Osteocyte (in vitro differentiated cells): ENCODE data around the gene RAD51B. TPM values are rescaled to one million over a fixed set of nuclear protein-coding genes. Genes with fewer than 3 reads are reported as not detected.

Experiments used
- DNase-seq: peaks from one replicate; pipeline ENCODE4 v3.0.0; 2021; ENCODE audit warnings: mixed read lengths; ENCODE audit not compliant: unreplicated experiment; ENCODE audit errors: extremely low spot score
- H3K27ac Mint-ChIP-seq: one replicate; pipeline ENCODE4 v1.8.0; 2021; ENCODE audit warnings: mild to moderate bottlenecking, mixed read lengths; ENCODE audit not compliant: unreplicated experiment
- H3K27me3 Mint-ChIP-seq: one replicate; pipeline ENCODE4 v1.8.0; 2021; ENCODE audit warnings: mixed read lengths; ENCODE audit not compliant: unreplicated experiment
- H3K36me3 Mint-ChIP-seq: one replicate; pipeline ENCODE4 v1.8.0; 2021; ENCODE audit warnings: mixed read lengths; ENCODE audit not compliant: unreplicated experiment
- H3K4me1 Mint-ChIP-seq: one replicate; pipeline ENCODE4 v1.8.0; 2021; ENCODE audit warnings: mixed read lengths; ENCODE audit not compliant: unreplicated experiment
- H3K4me3 Mint-ChIP-seq: one replicate; pipeline ENCODE4 v1.8.0; 2021; ENCODE audit warnings: mild to moderate bottlenecking, moderate library complexity, mixed read lengths; ENCODE audit not compliant: unreplicated experiment
- H3K9me3 Mint-ChIP-seq: one replicate; pipeline ENCODE4 v1.8.0; 2021; ENCODE audit warnings: mixed read lengths; ENCODE audit not compliant: unreplicated experiment
- CTCF ChIP-seq: fragments of 200-600 bp; sonication (generic); IDR thresholded peaks from 2 replicates; pipeline ENCODE4 v1.5.0; 2021; ENCODE audit warnings: antibody characterized with exemption, mild to moderate bottlenecking, moderate library complexity
- total RNA-seq: library from RNA; stranded (reverse); gene quantifications from 2 replicates; pipeline ENCODE4 v1.2.1, GENCODE V29; 2021

The RAD51B gene
- total RNA-seq, 1 donor from 2014 or later, result 12.7 TPM

GRCh38 chr14:68050177-68050576, 230.6 kb downstream of the RAD51B start:
- H3K4me3 Mint-ChIP-seq, result no peak overlapping the region
- peaks cover 18% of the 10 kb centered on the region for H3K4me1 Mint-ChIP-seq
- H3K27me3 Mint-ChIP-seq, result no peaks in the 10 kb centered on the region
- TF ChIP-seq CTCF, result no peak
- no peak for DNase-seq
- no peaks in the 10 kb centered on the region for H3K9me3 Mint-ChIP-seq
- no peak overlapping the region for H3K27ac Mint-ChIP-seq
- peaks cover 1% of the 10 kb centered on the region for H3K36me3 Mint-ChIP-seq

GRCh38 chr14:68051146-68051545, 231.6 kb downstream of the RAD51B start:
- Mint-ChIP-seq H3K4me1 (peaks cover 16% of the 10 kb centered on the region), H3K27me3 (no peaks in the 10 kb centered on the region), H3K9me3 (no peaks in the 10 kb centered on the region), H3K27ac (no peak overlapping the region), H3K4me3 (no peak overlapping the region), H3K36me3 (peaks cover 1% of the 10 kb centered on the region)
- no peak for DNase-seq
- TF ChIP-seq CTCF, result no peak

GRCh38 chr14:68060198-68060597, 240.6 kb downstream of the RAD51B start:
- H3K4me3 Mint-ChIP-seq, result no peak overlapping the region
- no peaks in the 10 kb centered on the region for H3K27me3 Mint-ChIP-seq
- H3K27ac Mint-ChIP-seq, result no peak overlapping the region
- TF ChIP-seq CTCF, result no peak
- H3K36me3 Mint-ChIP-seq, result peaks cover 8% of the 10 kb centered on the region
- no peak for DNase-seq
- peaks cover 15% of the 10 kb centered on the region for H3K9me3 Mint-ChIP-seq
- H3K4me1 Mint-ChIP-seq, result no peaks in the 10 kb centered on the region

- no peak overlapping the region for H3K27ac Mint-ChIP-seq
Measured at GRCh38 chr14:68062651-68063050, 243.1 kb downstream of the RAD51B start.

GRCh38 chr14:68065322-68065721, 245.7 kb downstream of the RAD51B start:
- Mint-ChIP-seq H3K27me3 (no peaks in the 10 kb centered on the region), H3K9me3 (peaks cover 28% of the 10 kb centered on the region), H3K4me3 (no peak overlapping the region), H3K4me1 (no peaks in the 10 kb centered on the region), H3K27ac (no peak overlapping the region), H3K36me3 (peaks cover 10% of the 10 kb centered on the region)
- TF ChIP-seq CTCF, result no peak
- no peak for DNase-seq

More at GRCh38 chr14:68062651-68063050, 243.1 kb downstream of the RAD51B start:
- Mint-ChIP-seq H3K27me3 (no peaks in the 10 kb centered on the region), H3K4me1 (no peaks in the 10 kb centered on the region), H3K4me3 (no peak overlapping the region), H3K36me3 (peaks cover 8% of the 10 kb centered on the region), H3K9me3 (peaks cover 15% of the 10 kb centered on the region)
- TF ChIP-seq CTCF, result no peak
- DNase-seq, result no peak
